Fibroblast of lung (primary cell): ENCODE results near the gene SPDYE3.

Source experiments
- CTCF ChIP-seq, 2 donors: IDR thresholded peaks in 1 of 2; conservative IDR thresholded peaks in 1 of 2; 1 replicate in 1 of 2; 2 replicates in 1 of 2; pipeline ENCODE4 v1.5.1; 2011 to 2012; ENCODE audit warnings: low read length in 2 of 2, control low read depth in 1 of 2, inconsistent platforms in 1 of 2, low read depth in 1 of 2, mild to moderate bottlenecking in 1 of 2
- EZH2 ChIP-seq: IDR thresholded peaks from 2 replicates; pipeline ENCODE4 v1.5.1; 2012; ENCODE audit warnings: low read length, control low read depth, mild to moderate bottlenecking; ENCODE audit errors: missing control alignments

- TF ChIP-seq CTCF (conservative IDR thresholded peaks at IDR 0.05 in 1 of 2, IDR thresholded peaks at IDR 0.05 in 1 of 2; ENCODE audit: low read depth in 1 of 2, low read length in 2 of 2) (no peak), EZH2 (no peak)
Observed at GRCh38 chr7:100371561-100372171, 64.2 kb downstream of the SPDYE3 start.
